ENCODE results near the gene DISC1.
"Not testable (repeated sequence)": the region's sequence is repeated elsewhere in the genome, so short reads cannot be mapped to it uniquely, and the experiment has no call there.

The DISC1 gene

DNA sequence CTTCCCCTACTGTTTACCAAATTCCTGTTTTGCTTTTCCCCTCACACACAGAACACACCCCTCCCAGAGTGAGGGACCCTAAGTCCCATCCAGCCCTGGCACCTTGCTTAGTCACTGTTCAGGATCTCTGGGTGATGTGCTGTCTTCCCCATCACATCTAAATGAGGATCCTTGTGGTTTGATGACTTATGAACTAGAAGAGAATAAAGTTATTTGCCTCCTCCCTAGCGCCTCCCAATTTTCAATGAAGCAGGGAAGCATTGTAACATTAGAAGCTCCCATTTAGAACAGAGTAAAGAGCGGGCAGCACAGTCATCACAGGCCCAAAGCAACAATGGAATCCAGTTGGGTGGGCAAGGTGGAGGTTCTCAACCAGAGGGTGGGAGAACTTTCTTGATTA lies 27.0 kb downstream of the DISC1 start:
- H3K27ac ChIP-seq (ENCODE audit: low read depth, low read length) = no peak overlapping the region
- H3K79me2 ChIP-seq (ENCODE audit: insufficient read depth, low read length) = no peaks in the 10 kb centered on the region
- H4K20me1 ChIP-seq (ENCODE audit: low read depth, low read length) = no peaks in the 10 kb centered on the region
- TF ChIP-seq, protein P1, sequence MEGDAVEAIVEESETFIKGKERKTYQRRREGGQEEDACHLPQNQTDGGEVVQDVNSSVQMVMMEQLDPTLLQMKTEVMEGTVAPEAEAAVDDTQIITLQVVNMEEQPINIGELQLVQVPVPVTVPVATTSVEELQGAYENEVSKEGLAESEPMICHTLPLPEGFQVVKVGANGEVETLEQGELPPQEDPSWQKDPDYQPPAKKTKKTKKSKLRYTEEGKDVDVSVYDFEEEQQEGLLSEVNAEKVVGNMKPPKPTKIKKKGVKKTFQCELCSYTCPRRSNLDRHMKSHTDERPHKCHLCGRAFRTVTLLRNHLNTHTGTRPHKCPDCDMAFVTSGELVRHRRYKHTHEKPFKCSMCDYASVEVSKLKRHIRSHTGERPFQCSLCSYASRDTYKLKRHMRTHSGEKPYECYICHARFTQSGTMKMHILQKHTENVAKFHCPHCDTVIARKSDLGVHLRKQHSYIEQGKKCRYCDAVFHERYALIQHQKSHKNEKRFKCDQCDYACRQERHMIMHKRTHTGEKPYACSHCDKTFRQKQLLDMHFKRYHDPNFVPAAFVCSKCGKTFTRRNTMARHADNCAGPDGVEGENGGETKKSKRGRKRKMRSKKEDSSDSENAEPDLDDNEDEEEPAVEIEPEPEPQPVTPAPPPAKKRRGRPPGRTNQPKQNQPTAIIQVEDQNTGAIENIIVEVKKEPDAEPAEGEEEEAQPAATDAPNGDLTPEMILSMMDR (IDR thresholded peaks at IDR 0.05; ENCODE audit: insufficient read depth, low read length, poor library complexity, severe bottlenecking) = no peak
- TF ChIP-seq EZH2phosphoT487 (conservative IDR thresholded peaks at IDR 0.05; ENCODE audit: low read length) = no peak
- H3K9ac ChIP-seq (ENCODE audit: low read length) = no peak overlapping the region
- no peak overlapping the region for H3K4me2 ChIP-seq (ENCODE audit: low read depth, low read length, poor library complexity, severe bottlenecking)
- no peak overlapping the region for H2AFZ ChIP-seq (ENCODE audit: low read depth, low read length, severe bottlenecking)
- no peaks in the 10 kb centered on the region for H3K9me2 ChIP-seq (replicated peaks; ENCODE audit: insufficient read depth, low read length)
- no peak overlapping the region for H3K4me3 ChIP-seq (ENCODE audit: insufficient read depth, low read length, poor library complexity, severe bottlenecking)
- H3F3A ChIP-seq (ENCODE audit: insufficient read depth) = no peaks in the 10 kb centered on the region
- H3K36me3 ChIP-seq (ENCODE audit: low read length) = no peaks in the 10 kb centered on the region
- no peaks in the 10 kb centered on the region for H3K9me3 ChIP-seq (ENCODE audit: insufficient read depth, low read length)
- no peaks in the 10 kb centered on the region for H3K27me3 ChIP-seq (ENCODE audit: low read length)

DNA sequence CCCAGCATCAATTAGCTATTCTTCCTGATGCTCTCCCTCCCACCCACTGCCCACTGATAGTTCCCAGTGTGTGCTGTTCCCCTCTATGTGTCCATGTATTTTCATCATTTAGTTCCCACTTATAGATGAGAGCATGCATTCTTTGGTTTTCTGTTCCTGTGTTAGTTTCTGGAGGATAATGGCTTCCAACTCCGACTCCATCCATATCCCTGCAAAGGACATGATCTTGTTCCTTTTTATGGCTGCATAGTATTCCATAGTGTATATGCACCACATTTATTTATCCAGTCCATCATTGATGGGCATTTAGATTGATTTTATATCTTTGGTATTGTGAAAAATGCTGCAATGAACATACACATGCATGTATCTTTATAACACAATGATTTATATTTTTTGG lies 30.2 kb downstream of the DISC1 start:
- no peak overlapping the region for H3K4me3 ChIP-seq (ENCODE audit: insufficient read depth, low read length, poor library complexity, severe bottlenecking)

DNA sequence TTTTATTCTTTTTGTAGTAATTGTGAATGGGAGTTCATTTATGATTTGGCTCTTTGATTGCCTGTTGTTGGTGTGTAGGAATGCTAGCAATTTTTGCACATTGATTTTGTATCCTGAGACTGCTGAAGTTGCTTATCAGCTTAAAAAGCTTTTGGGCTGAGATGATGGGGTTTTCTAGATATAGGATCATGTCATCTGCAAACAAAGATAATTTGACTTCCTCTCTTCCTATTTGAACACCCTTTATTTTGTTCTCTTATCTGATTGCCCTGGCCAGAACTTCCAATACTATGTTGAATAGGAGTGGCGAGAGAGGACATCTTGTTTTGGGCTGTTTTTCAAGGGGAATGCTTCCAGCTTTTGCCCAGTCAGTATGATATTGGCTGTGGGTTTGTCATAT lies 31.6 kb downstream of the DISC1 start:
- H3K4me2 ChIP-seq (ENCODE audit: low read depth, low read length, poor library complexity, severe bottlenecking); H3K4me3 ChIP-seq (ENCODE audit: insufficient read depth, low read length, poor library complexity, severe bottlenecking); H3K9me2 ChIP-seq (replicated peaks; ENCODE audit: insufficient read depth, low read length); H3K9ac ChIP-seq (ENCODE audit: low read length); H2AFZ ChIP-seq (ENCODE audit: low read depth, low read length, severe bottlenecking); H3K9me3 ChIP-seq (ENCODE audit: insufficient read depth, low read length); H3K27ac ChIP-seq (ENCODE audit: low read depth, low read length); H3K27me3 ChIP-seq (ENCODE audit: low read length); H3K36me3 ChIP-seq (ENCODE audit: low read length); H3K79me2 ChIP-seq (ENCODE audit: insufficient read depth, low read length); H3F3A ChIP-seq (ENCODE audit: insufficient read depth); H4K20me1 ChIP-seq (ENCODE audit: low read depth, low read length): not testable (repeated sequence)

More for the DNA sequence above, 30.2 kb downstream of the DISC1 start:
- H3K9ac ChIP-seq (ENCODE audit: low read length) = no peak overlapping the region
- H3F3A ChIP-seq (ENCODE audit: insufficient read depth) = no peaks in the 10 kb centered on the region
- H3K79me2 ChIP-seq (ENCODE audit: insufficient read depth, low read length) = no peaks in the 10 kb centered on the region
- H2AFZ ChIP-seq (ENCODE audit: low read depth, low read length, severe bottlenecking) = no peak overlapping the region
- TF ChIP-seq, protein P1 (IDR thresholded peaks at IDR 0.05; ENCODE audit: insufficient read depth, low read length, poor library complexity, severe bottlenecking) = no peak
- TF ChIP-seq EZH2phosphoT487 (conservative IDR thresholded peaks at IDR 0.05; ENCODE audit: low read length) = no peak
- H3K27ac ChIP-seq (ENCODE audit: low read depth, low read length) = no peak overlapping the region
- no peaks in the 10 kb centered on the region for H3K9me3 ChIP-seq (ENCODE audit: insufficient read depth, low read length)
- no peaks in the 10 kb centered on the region for H4K20me1 ChIP-seq (ENCODE audit: low read depth, low read length)
- no peaks in the 10 kb centered on the region; the same call in 1 of the 2 replicates for H3K9me2 ChIP-seq (replicated peaks; ENCODE audit: insufficient read depth, low read length)
- H3K27me3 ChIP-seq (ENCODE audit: low read length) = no peaks in the 10 kb centered on the region
- no peak overlapping the region for H3K4me2 ChIP-seq (ENCODE audit: low read depth, low read length, poor library complexity, severe bottlenecking)
- H3K36me3 ChIP-seq (ENCODE audit: low read length) = no peaks in the 10 kb centered on the region

DNA sequence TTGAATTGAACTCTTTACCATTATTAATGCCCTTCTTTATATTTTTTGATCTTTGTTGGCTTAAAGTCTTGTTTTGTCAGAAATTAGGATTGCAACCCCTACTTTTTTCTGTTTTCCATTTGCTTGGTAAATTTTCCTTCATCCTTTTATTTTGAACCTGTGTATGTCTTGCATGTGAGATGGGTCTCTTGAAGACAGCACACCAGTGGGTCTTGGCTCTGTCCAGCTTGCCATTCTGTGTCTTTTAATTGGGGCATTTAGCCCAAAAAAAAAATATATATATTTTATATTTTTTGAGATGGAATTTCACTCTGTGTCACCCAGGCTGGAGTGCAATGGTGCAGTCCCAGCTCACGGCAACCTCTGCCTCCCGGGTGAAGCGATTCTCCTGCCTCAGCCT lies 33.6 kb downstream of the DISC1 start:
- no peaks in the 10 kb centered on the region; the same call in 1 of the 2 replicates for H3K9me2 ChIP-seq (replicated peaks; ENCODE audit: insufficient read depth, low read length)
- H4K20me1 ChIP-seq (ENCODE audit: low read depth, low read length) = no peaks in the 10 kb centered on the region
- H3K36me3 ChIP-seq (ENCODE audit: low read length) = no peaks in the 10 kb centered on the region
- no peaks in the 10 kb centered on the region for H3K9me3 ChIP-seq (ENCODE audit: insufficient read depth, low read length)
- no peak overlapping the region for H3K4me3 ChIP-seq (ENCODE audit: insufficient read depth, low read length, poor library complexity, severe bottlenecking)
- H3K27ac ChIP-seq (ENCODE audit: low read depth, low read length) = no peak overlapping the region
- H2AFZ ChIP-seq (ENCODE audit: low read depth, low read length, severe bottlenecking) = no peak overlapping the region
- H3K79me2 ChIP-seq (ENCODE audit: insufficient read depth, low read length) = no peaks in the 10 kb centered on the region
- H3K9ac ChIP-seq (ENCODE audit: low read length) = no peak overlapping the region
- H3F3A ChIP-seq (ENCODE audit: insufficient read depth) = no peaks in the 10 kb centered on the region
- TF ChIP-seq EZH2phosphoT487 (conservative IDR thresholded peaks at IDR 0.05; ENCODE audit: low read length) = no peak
- TF ChIP-seq, protein P1 (IDR thresholded peaks at IDR 0.05; ENCODE audit: insufficient read depth, low read length, poor library complexity, severe bottlenecking) = no peak
- no peak overlapping the region for H3K4me2 ChIP-seq (ENCODE audit: low read depth, low read length, poor library complexity, severe bottlenecking)
- no peaks in the 10 kb centered on the region for H3K27me3 ChIP-seq (ENCODE audit: low read length)
